Activated CD4-positive, alpha-beta T cell treated with anti-CD3 and anti-CD28 coated beads, Interleukin-2, amount 10 ng/mL, durations not matched to agents 24 days and 14 days (primary cell): ENCODE results near the gene ROCK2. TPM values are rescaled to one million over a fixed set of nuclear protein-coding genes. Genes with fewer than 3 reads are reported as not detected.

Source experiments
- DNase-seq: peaks from one replicate; pipeline ENCODE4 v3.0.0; 2022
- H3K27ac Mint-ChIP-seq: one replicate; pipeline ENCODE4 v1.8.0; 2022; ENCODE audit warnings: mild to moderate bottlenecking, mixed read lengths
- H3K27me3 Mint-ChIP-seq: one replicate; pipeline ENCODE4 v1.8.0; 2022; ENCODE audit warnings: mixed read lengths
- H3K36me3 Mint-ChIP-seq: one replicate; pipeline ENCODE4 v1.8.0; 2022; ENCODE audit warnings: low read depth, mild to moderate bottlenecking, mixed read lengths
- H3K4me1 Mint-ChIP-seq: one replicate; pipeline ENCODE4 v1.8.0; 2021; ENCODE audit warnings: mixed read lengths
- H3K4me3 Mint-ChIP-seq: one replicate; pipeline ENCODE4 v1.8.0; 2022; ENCODE audit warnings: mild to moderate bottlenecking, moderate library complexity, mixed read lengths
- H3K9me3 Mint-ChIP-seq: one replicate; pipeline ENCODE4 v1.8.0; 2021; ENCODE audit warnings: mixed read lengths
- intact Hi-C: fragments of 100-400 bp; cut with micrococcal nuclease; formaldehyde crosslinking; loops from one replicate; pipeline ENCODE4 v1.15.1; 2023
- total RNA-seq: library from RNA; stranded (reverse); gene quantifications from 2 replicates; pipeline ENCODE4 v1.2.3, GENCODE V29; 2022

Gene ROCK2
- total RNA-seq, 1 donor from 2014 or later: 24.4 TPM

- Mint-ChIP-seq H3K9me3 (no peaks in the 10 kb centered on the region), H3K27me3 (peaks cover 13% of the 10 kb centered on the region), H3K4me3 (no peak overlapping the region), H3K27ac (no peak overlapping the region), H3K36me3 (no peaks in the 10 kb centered on the region), H3K4me1 (no peaks in the 10 kb centered on the region)
- DNase-seq: no peak
- intact Hi-C loops: no loop called here
These were observed 12.3 kb upstream of the ROCK2 start for GRCh38 chr2:11356764-11357163.

GRCh38 chr2:11355194-11356053 is 11.0 kb upstream of the ROCK2 start:
- Mint-ChIP-seq H3K4me3 (no peak overlapping the region), H3K36me3 (no peaks in the 10 kb centered on the region), H3K27me3 (peaks cover 13% of the 10 kb centered on the region), H3K4me1 (no peaks in the 10 kb centered on the region), H3K9me3 (no peaks in the 10 kb centered on the region), H3K27ac (no peak overlapping the region)
- intact Hi-C loops: no loop called here
- no peak for DNase-seq

GRCh38 chr2:11354363-11355154 is 10.1 kb upstream of the ROCK2 start:
- DNase-seq: no peak
- H3K36me3 Mint-ChIP-seq: no peaks in the 10 kb centered on the region
- H3K27me3 Mint-ChIP-seq: peaks cover 21% of the 10 kb centered on the region
- no peak overlapping the region for H3K4me3 Mint-ChIP-seq
- no peaks in the 10 kb centered on the region for H3K9me3 Mint-ChIP-seq
- intact Hi-C loops: no loop called here
- H3K4me1 Mint-ChIP-seq: no peaks in the 10 kb centered on the region
- H3K27ac Mint-ChIP-seq: no peak overlapping the region

- Mint-ChIP-seq H3K4me3 (no peak overlapping the region), H3K27me3 (peaks cover 26% of the 10 kb centered on the region), H3K27ac (no peak overlapping the region), H3K36me3 (no peaks in the 10 kb centered on the region), H3K4me1 (no peaks in the 10 kb centered on the region), H3K9me3 (no peaks in the 10 kb centered on the region)
- DNase-seq: no peak
- intact Hi-C loops: no loop called here
These were observed 8.5 kb upstream of the ROCK2 start for GRCh38 chr2:11352781-11353537.

GRCh38 chr2:11348209-11348749 is 3.8 kb upstream of the ROCK2 start:
- Mint-ChIP-seq H3K36me3 (peaks cover 2% of the 10 kb centered on the region), H3K27ac (no peak overlapping the region), H3K9me3 (no peaks in the 10 kb centered on the region), H3K4me3 (no peak overlapping the region), H3K27me3 (peaks cover 25% of the 10 kb centered on the region), H3K4me1 (peaks cover 6% of the 10 kb centered on the region)
- DNase-seq: no peak
- intact Hi-C loops: loop anchor here (5.0 to 10.0 kb wide), 3 partner anchors 76 to 533 kb away; partner anchors contain the start of gene PDIA6

- intact Hi-C loops: loop anchor here (5.0 to 10.0 kb wide), 3 partner anchors 75 to 533 kb away; partner anchors contain the start of gene PDIA6
- Mint-ChIP-seq H3K4me3 (no peak overlapping the region), H3K9me3 (no peaks in the 10 kb centered on the region), H3K36me3 (peaks cover 2% of the 10 kb centered on the region), H3K27ac (no peak overlapping the region), H3K27me3 (peaks cover 25% of the 10 kb centered on the region), H3K4me1 (peaks cover 13% of the 10 kb centered on the region)
- DNase-seq: no peak
These were observed 3.0 kb upstream of the ROCK2 start for GRCh38 chr2:11347403-11347959.

- Mint-ChIP-seq H3K4me3 (no peak overlapping the region), H3K4me1 (peaks cover 15% of the 10 kb centered on the region), H3K27me3 (peaks cover 21% of the 10 kb centered on the region), H3K9me3 (no peaks in the 10 kb centered on the region), H3K27ac (no peak overlapping the region), H3K36me3 (peaks cover 2% of the 10 kb centered on the region)
- intact Hi-C loops: loop anchor here (5.0 to 10.0 kb wide), 3 partner anchors 74 to 531 kb away; partner anchors contain the start of gene PDIA6
- DNase-seq: no peak
These were observed 1.6 kb upstream of the ROCK2 start for GRCh38 chr2:11346023-11346482.

GRCh38 chr2:11344956-11345677 is 681 bp upstream of the ROCK2 start:
- Mint-ChIP-seq H3K27me3 (peaks cover 18% of the 10 kb centered on the region), H3K9me3 (no peaks in the 10 kb centered on the region), H3K36me3 (peaks cover 2% of the 10 kb centered on the region), H3K4me1 (peaks cover 16% of the 10 kb centered on the region), H3K4me3 (peak overlapping the region; percentile 82), H3K27ac (peak overlapping the region; percentile 75)
- DNase-seq: no peak
- intact Hi-C loops: loop anchor here (1.0 to 10.0 kb wide), 7 partner anchors 73 to 530 kb away; partner anchors contain the start of genes E2F6, PDIA6 and SLC66A3

- H3K36me3 Mint-ChIP-seq: peaks cover 2% of the 10 kb centered on the region
- peak overlapping the region; percentile 99 for H3K4me3 Mint-ChIP-seq
- peaks cover 13% of the 10 kb centered on the region for H3K27me3 Mint-ChIP-seq
- H3K27ac Mint-ChIP-seq: peak overlapping the region; percentile 93
- peaks cover 17% of the 10 kb centered on the region for H3K4me1 Mint-ChIP-seq
- H3K9me3 Mint-ChIP-seq: no peaks in the 10 kb centered on the region
- DNase-seq: peak; percentile 83
- intact Hi-C loops: loop anchor here (1.0 to 10.0 kb wide), 6 partner anchors 109 to 529 kb away; partner anchors contain the start of genes E2F6, PDIA6 and SLC66A3
These were observed 640 bp downstream of the ROCK2 start for GRCh38 chr2:11343650-11344341.

- H3K27ac Mint-ChIP-seq: peak overlapping the region; percentile 93
These were observed 1.1 kb downstream of the ROCK2 start for GRCh38 chr2:11343368-11343649.

GRCh38 chr2:11342551-11343367 is 1.7 kb downstream of the ROCK2 start:
- DNase-seq: no peak
- intact Hi-C loops: loop anchor here (5.0 to 10.0 kb wide), 3 partner anchors 108 to 528 kb away; partner anchors contain the start of genes E2F6 and PDIA6
- Mint-ChIP-seq H3K27ac (peak overlapping the region; percentile 93), H3K4me1 (peaks cover 18% of the 10 kb centered on the region), H3K27me3 (peaks cover 8% of the 10 kb centered on the region), H3K4me3 (peak overlapping the region; percentile 99), H3K36me3 (peaks cover 2% of the 10 kb centered on the region), H3K9me3 (no peaks in the 10 kb centered on the region)

More at GRCh38 chr2:11343368-11343649, 1.1 kb downstream of the ROCK2 start:
- Mint-ChIP-seq H3K36me3 (peaks cover 2% of the 10 kb centered on the region), H3K27me3 (peaks cover 9% of the 10 kb centered on the region), H3K9me3 (no peaks in the 10 kb centered on the region), H3K4me1 (peaks cover 18% of the 10 kb centered on the region), H3K4me3 (peak overlapping the region; percentile 99)
- no peak for DNase-seq
- intact Hi-C loops: loop anchor here (5.0 to 10.0 kb wide), 3 partner anchors 109 to 529 kb away; partner anchors contain the start of genes E2F6 and PDIA6
